Measurements from ENCODE around the gene PDIA6.

DNA sequence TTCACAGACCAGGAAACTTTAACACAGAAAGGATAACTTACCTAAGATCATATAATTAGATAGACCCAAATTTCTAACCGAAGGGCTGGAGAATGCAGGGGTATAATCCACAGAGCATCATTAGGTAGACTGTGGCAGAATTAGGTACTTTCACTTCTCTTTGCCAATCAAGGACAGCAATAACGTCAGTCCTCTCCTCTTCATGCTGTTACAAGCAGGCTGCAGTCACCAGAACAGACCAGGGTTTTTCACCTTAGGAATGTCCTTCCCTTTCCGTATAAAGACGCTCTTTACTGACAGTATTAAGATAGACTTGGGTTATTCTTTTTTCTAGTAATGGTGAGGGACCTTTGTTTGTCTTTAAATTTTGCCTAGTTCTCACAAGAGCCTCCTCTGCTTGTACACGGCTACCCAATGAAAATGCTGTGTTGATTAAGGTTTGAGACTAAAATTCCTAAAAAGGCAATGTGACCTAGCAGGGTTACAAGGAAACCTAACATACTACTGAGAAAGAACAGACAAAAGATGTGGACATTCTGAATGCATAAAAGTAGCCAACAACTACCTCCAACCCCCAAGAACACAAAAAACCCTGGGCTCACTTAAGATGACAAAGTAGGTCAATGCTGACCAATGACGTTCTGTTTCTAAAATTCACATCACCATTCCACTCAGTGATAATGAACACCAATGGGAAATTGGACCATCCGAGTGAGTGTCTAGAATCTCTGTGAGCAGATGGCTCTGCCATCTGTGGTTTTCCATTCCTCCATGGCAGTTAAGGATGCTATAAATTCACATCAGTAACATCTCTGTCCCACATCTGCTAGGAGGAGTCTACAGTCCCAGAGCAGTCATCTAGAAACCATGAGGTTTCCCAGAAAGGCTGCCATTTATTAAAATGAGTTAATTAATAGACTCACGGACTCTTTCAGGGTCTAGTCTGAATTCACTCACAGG, 2.1 kb downstream of the PDIA6 start:
- TF ChIP-seq, protein P1, sequence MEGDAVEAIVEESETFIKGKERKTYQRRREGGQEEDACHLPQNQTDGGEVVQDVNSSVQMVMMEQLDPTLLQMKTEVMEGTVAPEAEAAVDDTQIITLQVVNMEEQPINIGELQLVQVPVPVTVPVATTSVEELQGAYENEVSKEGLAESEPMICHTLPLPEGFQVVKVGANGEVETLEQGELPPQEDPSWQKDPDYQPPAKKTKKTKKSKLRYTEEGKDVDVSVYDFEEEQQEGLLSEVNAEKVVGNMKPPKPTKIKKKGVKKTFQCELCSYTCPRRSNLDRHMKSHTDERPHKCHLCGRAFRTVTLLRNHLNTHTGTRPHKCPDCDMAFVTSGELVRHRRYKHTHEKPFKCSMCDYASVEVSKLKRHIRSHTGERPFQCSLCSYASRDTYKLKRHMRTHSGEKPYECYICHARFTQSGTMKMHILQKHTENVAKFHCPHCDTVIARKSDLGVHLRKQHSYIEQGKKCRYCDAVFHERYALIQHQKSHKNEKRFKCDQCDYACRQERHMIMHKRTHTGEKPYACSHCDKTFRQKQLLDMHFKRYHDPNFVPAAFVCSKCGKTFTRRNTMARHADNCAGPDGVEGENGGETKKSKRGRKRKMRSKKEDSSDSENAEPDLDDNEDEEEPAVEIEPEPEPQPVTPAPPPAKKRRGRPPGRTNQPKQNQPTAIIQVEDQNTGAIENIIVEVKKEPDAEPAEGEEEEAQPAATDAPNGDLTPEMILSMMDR (IDR thresholded peaks at IDR 0.05; ENCODE audit: low read depth, low read length), result no peak
- TF ChIP-seq POLR2A (IDR thresholded peaks at IDR 0.05; ENCODE audit: extremely low read depth, insufficient read length), result no peak
